Transverse colon (tissue), 4 donors: ENCODE results near the gene SUFU. TPM values are rescaled to one million over a fixed set of nuclear protein-coding genes. Genes with fewer than 3 reads are reported as not detected.

ENCODE experiments used
- DNase-seq: peaks from one replicate; pipeline ENCODE4 v3.0.0-alpha.2; 2019
- H3K27ac ChIP-seq, 4 donors: fragments of 200-600 bp; sonication (generic); 2 replicates each; pipeline ENCODE4 v1.5.1; 2016 to 2018; ENCODE audit warnings: inconsistent platforms in 4 of 4
- H3K27me3 ChIP-seq: fragments of 200-600 bp; sonication (generic); 2 replicates; pipeline ENCODE4 v1.5.1; 2017; ENCODE audit warnings: inconsistent platforms
- H3K36me3 ChIP-seq, 4 donors: fragments of 200-600 bp; sonication (generic); 2 replicates each; pipeline ENCODE4 v1.5.1; 2017 to 2019; ENCODE audit warnings: inconsistent platforms in 4 of 4
- H3K4me1 ChIP-seq, 4 donors: fragments of 200-600 bp; sonication (generic); 2 replicates each; pipeline ENCODE4 v1.5.1; 2017 to 2020; ENCODE audit warnings: inconsistent platforms in 4 of 4
- H3K4me3 ChIP-seq, 4 donors: fragments of 200-600 bp; sonication (generic); 1 replicate in 1 of 4; 2 replicates in 3 of 4; pipeline versions ENCODE4 v1.5.1 to v1.6.1; 2017 to 2019; ENCODE audit warnings: inconsistent platforms in 4 of 4
- H3K9me3 ChIP-seq, 2 donors: fragments of 200-600 bp; sonication (generic); 2 replicates each; pipeline ENCODE4 v1.5.1; 2017 to 2019; ENCODE audit warnings: inconsistent platforms in 2 of 2
- CTCF ChIP-seq, 5 experiments: fragments of 200-600 bp in 3 of 5; fragments of 450-650 bp in 2 of 5; sonication (generic) in 3 of 5; IDR thresholded peaks; 1 replicate in 2 of 5; 2 replicates in 3 of 5; pipeline ENCODE4 v1.5.1; 2016 to 2017; ENCODE audit warnings: antibody characterized with exemption in 5 of 5, inconsistent platforms in 3 of 5, mild to moderate bottlenecking in 2 of 5, moderate library complexity in 1 of 5
- EP300 ChIP-seq: sonication (generic); formaldehyde crosslinking; IDR thresholded peaks from one replicate; pipeline ENCODE4 v1.6.1; 2017; ENCODE audit warnings: antibody characterized with exemption, low read depth
- POLR2A ChIP-seq: fragments of 450-650 bp; IDR thresholded peaks from one replicate; pipeline ENCODE4 v1.6.1; 2016; ENCODE audit warnings: antibody characterized with exemption, mild to moderate bottlenecking, moderate library complexity
- POLR2AphosphoS5 ChIP-seq, 3 donors: sonication (generic); formaldehyde crosslinking; IDR thresholded peaks; one replicate each; pipeline ENCODE4 v1.6.1; 2016; ENCODE audit warnings: antibody characterized with exemption in 3 of 3
- WGBS, 2 donors: methylation state at CpG; one replicate each; pipeline ENCODE4 v1.1.5; 2018; ENCODE audit warnings: low coverage in 1 of 2; 5-methylcytosine and 5-hydroxymethylcytosine counted together
- in situ Hi-C, 4 donors: fragments of 200-750 bp; cut with MboI; loops; one replicate each; pipeline versions ENCODE4 v1.15.0 to v1.15.1; 2017; ENCODE audit warnings: low sequenced_read_pairs in 3 of 4, low pct_ligation_motif_present in 1 of 4, low pct_unique_long_range_greater_than_20kb in 1 of 4
- intact Hi-C: fragments of 100-400 bp; cut with DNase I; formaldehyde crosslinking; loops from one replicate; pipeline ENCODE4 v1.15.1; 2023; ENCODE audit warnings: low total_unique reads
- total RNA-seq, 4 donors: library from RNA; depleted of rRNA; stranded (reverse); fragments of >200 nt; gene quantifications; one replicate each; pipeline ENCODE4 v1.1.0, GENCODE V29; 2016

SUFU gene
- total RNA-seq, 4 donors from 2014 or later = 5.4 to 13.8 (median 6.6) TPM

- in situ Hi-C loops = no loop called here
- intact Hi-C loops = loop anchor here (5.0 kb wide), 1 partner anchor 84 kb away; no protein-coding TSS in a partner anchor
- 40 to 69% methylated on average over 2 to 9 of the region's 9 CpGs for WGBS, 2 donors
- no peak for DNase-seq
- H3K27me3 ChIP-seq = no peaks in the 10 kb centered on the region
- no peak overlapping the region for H3K4me3 ChIP-seq
- TF ChIP-seq EP300 = no peak
- peak in 1 of 3 donors; percentile 9 for TF ChIP-seq POLR2AphosphoS5 (IDR thresholded peaks at IDR 0.05)
- H3K36me3 ChIP-seq = peaks cover 0 to 10% (median 5%) of the 10 kb centered on the region in 4 donors
- no peaks in the 10 kb centered on the region for H3K4me1 ChIP-seq
- H3K9me3 ChIP-seq = no peaks in the 10 kb centered on the region
- no peak overlapping the region for H3K27ac ChIP-seq
Measured at GRCh38 chr10:102476466-102477141, 27.2 kb upstream of the SUFU start.

- Histone ChIP-seq H3K27me3 (no peaks in the 10 kb centered on the region), H3K9me3 (no peaks in the 10 kb centered on the region), H3K4me1 (no peaks in the 10 kb centered on the region), H3K36me3 (peaks cover 0 to 40% (median 27%) of the 10 kb centered on the region in 4 donors), H3K27ac (no peak overlapping the region), H3K4me3 (no peak overlapping the region)
- no peak for DNase-seq
- no peak for TF ChIP-seq CTCF (IDR thresholded peaks at IDR 0.05)
- TF ChIP-seq POLR2AphosphoS5 (IDR thresholded peaks at IDR 0.05) = no peak
- no peak for TF ChIP-seq EP300
- TF ChIP-seq POLR2A = no peak
- intact Hi-C loops = loop anchor here (5.0 kb wide), 1 partner anchor 87 kb away; no protein-coding TSS in a partner anchor
- in situ Hi-C loops = no loop called here
Measured at GRCh38 chr10:102479651-102480050, 24.1 kb upstream of the SUFU start.

- in situ Hi-C loops (no loop called here), intact Hi-C loops (no loop called here)
- H3K36me3 ChIP-seq = peaks cover 0 to 48% (median 31%) of the 10 kb centered on the region in 4 donors
- no peak for TF ChIP-seq EP300
- no peak for TF ChIP-seq POLR2AphosphoS5 (IDR thresholded peaks at IDR 0.05)
- TF ChIP-seq CTCF (IDR thresholded peaks at IDR 0.05) = no peak
- no peak for TF ChIP-seq POLR2A
- no peaks in the 10 kb centered on the region for H3K4me1 ChIP-seq
- H3K27me3 ChIP-seq = no peaks in the 10 kb centered on the region
- WGBS, 2 donors = 90% methylated on average over 9 of the region's 9 CpGs; no CpG with 5 or more reads in 1 of the 2 donors
- no peaks in the 10 kb centered on the region for H3K9me3 ChIP-seq
- H3K4me3 ChIP-seq = no peak overlapping the region
- no peak overlapping the region for H3K27ac ChIP-seq
- DNase-seq = no peak
Measured at GRCh38 chr10:102480396-102480795, 23.4 kb upstream of the SUFU start.

GRCh38 chr10:102484021-102484420 lies 19.8 kb upstream of the SUFU start:
- intact Hi-C loops = no loop called here
- no peak for DNase-seq

More at GRCh38 chr10:102484021-102484420, 19.8 kb upstream of the SUFU start:
- Histone ChIP-seq H3K27me3 (no peaks in the 10 kb centered on the region), H3K4me3 (no peak overlapping the region), H3K36me3 (peaks cover 0 to 81% (median 52%) of the 10 kb centered on the region in 4 donors), H3K9me3 (no peaks in the 10 kb centered on the region), H3K27ac (no peak overlapping the region), H3K4me1 (no peaks in the 10 kb centered on the region)
- 97% methylated on average over 13 of the region's 13 CpGs; no CpG with 5 or more reads in 1 of the 2 donors for WGBS, 2 donors
- in situ Hi-C loops = no loop called here
- no peak for TF ChIP-seq POLR2AphosphoS5 (IDR thresholded peaks at IDR 0.05)
- no peak for TF ChIP-seq EP300
- TF ChIP-seq CTCF (IDR thresholded peaks at IDR 0.05) = no peak
- TF ChIP-seq POLR2A = no peak
